T follicular helper cell (primary cell): ENCODE measurements around the gene FAM3C.

Experiments used
- DNase-seq: peaks from one replicate; pipeline ENCODE4 v3.0.0-alpha.2; 2020; ENCODE audit warnings: low read depth

Gene FAM3C

GRCh38 chr7:121410829-121411596 is 14.9 kb upstream of the FAM3C start:
- DNase-seq, result no peak

- DNase-seq, result no peak
Observed at GRCh38 chr7:121406944-121407343, 10.8 kb upstream of the FAM3C start.

GRCh38 chr7:121406461-121406860 is 10.4 kb upstream of the FAM3C start:
- no peak for DNase-seq

- no peak for DNase-seq
Observed at GRCh38 chr7:121404348-121404747, 8.2 kb upstream of the FAM3C start.

GRCh38 chr7:121402701-121403100 is 6.6 kb upstream of the FAM3C start:
- DNase-seq, result no peak

GRCh38 chr7:121401896-121402295 is 5.8 kb upstream of the FAM3C start:
- no peak for DNase-seq

- DNase-seq, result no peak
Observed at GRCh38 chr7:121398246-121398645, 2.1 kb upstream of the FAM3C start.

GRCh38 chr7:121397822-121398221 is 1.7 kb upstream of the FAM3C start:
- no peak for DNase-seq

- no peak for DNase-seq
Observed at GRCh38 chr7:121397361-121397760, 1.3 kb upstream of the FAM3C start.

- peak; percentile 20 for DNase-seq
Observed at GRCh38 chr7:121395494-121395960, 581 bp downstream of the FAM3C start.

GRCh38 chr7:121394709-121395140 is 1.4 kb downstream of the FAM3C start:
- DNase-seq, result no peak

GRCh38 chr7:121393005-121393366 is 3.1 kb downstream of the FAM3C start:
- DNase-seq, result no peak

GRCh38 chr7:121392277-121393004 is 3.7 kb downstream of the FAM3C start:
- no peak for DNase-seq

GRCh38 chr7:121391686-121392085 is 4.4 kb downstream of the FAM3C start:
- DNase-seq, result no peak

- no peak for DNase-seq
Observed at GRCh38 chr7:121390617-121391016, 5.5 kb downstream of the FAM3C start.

- no peak for DNase-seq
Observed at GRCh38 chr7:121390109-121390508, 6.0 kb downstream of the FAM3C start.

GRCh38 chr7:121388950-121389349 is 7.2 kb downstream of the FAM3C start:
- no peak for DNase-seq

- DNase-seq, result no peak
Observed at GRCh38 chr7:121385800-121386179, 10.3 kb downstream of the FAM3C start.

- no peak for DNase-seq
Observed at GRCh38 chr7:121385056-121385799, 10.9 kb downstream of the FAM3C start.

GRCh38 chr7:121384265-121384664 is 11.8 kb downstream of the FAM3C start:
- DNase-seq, result no peak

GRCh38 chr7:121383235-121383910 is 12.7 kb downstream of the FAM3C start:
- DNase-seq, result no peak

GRCh38 chr7:121382473-121382872 is 13.6 kb downstream of the FAM3C start:
- DNase-seq, result no peak
